ENCODE data around the gene MAPK13.

- no peak for TF ChIP-seq CTCF (IDR thresholded peaks at IDR 0.05; ENCODE audit: low read length)
- TF ChIP-seq EZH2 (optimal IDR thresholded peaks at IDR 0.05; ENCODE audit: low read depth, low read length), result no peak
Observed at GRCh38 chr6:36186199-36186598, 55.9 kb downstream of the MAPK13 start.
